ENCODE measurements around the gene KAT7. TPM values are rescaled to one million over a fixed set of nuclear protein-coding genes. Genes with fewer than 3 reads are reported as not detected.

Gene KAT7
- polyA plus RNA-seq, 1 of the 3 experiments (the other 2 are of a cell fraction): 20.2 TPM

DNA sequence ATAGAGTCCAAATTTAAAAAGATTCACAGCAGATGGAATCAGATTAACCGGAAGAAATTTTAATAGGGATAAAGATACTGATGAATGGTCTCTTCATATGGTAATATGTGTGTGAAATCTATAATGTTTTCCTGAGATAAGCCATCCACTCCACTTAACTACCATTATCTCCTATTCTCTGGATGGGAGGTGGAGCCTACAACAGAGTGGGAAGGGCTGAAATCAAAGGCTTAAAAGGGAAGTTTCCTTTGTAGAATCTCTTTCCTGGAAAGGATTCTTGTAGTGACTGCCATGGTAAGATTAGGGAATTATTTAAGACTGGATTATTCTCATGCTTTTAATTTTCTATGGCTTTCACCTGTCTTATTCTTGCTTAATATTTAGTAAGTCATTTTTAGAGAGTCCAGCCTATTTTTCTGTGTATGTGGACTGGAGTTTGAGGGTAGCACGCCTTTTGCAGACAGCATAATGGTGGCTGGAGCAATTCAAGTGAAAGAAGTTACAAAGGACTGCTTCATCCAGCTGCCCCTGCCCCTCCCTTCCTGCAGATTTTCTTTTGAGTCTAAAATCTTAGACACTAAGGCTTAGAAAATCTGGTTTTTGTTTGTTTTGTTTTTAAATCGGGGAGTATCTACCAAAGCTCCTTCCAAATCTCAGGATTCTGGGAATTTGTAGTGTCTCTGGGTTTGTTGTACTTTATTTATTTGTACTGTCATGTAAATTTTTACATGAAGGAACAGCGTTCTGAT is 26.5 kb downstream of the KAT7 start:
- ChIA-PET POLR2A (no interaction called here), CTCF (interaction anchor here (1.0 to 2.0 kb wide), 4 partner anchors 36 to 184 kb away, joined by 3 to 6 read pairs (median 4); no protein-coding TSS in a partner anchor)
- no peak overlapping the region for H3K4me2 ChIP-seq
- H3K4me1 ChIP-seq (ENCODE audit: control insufficient read depth in 1 of 2, insufficient read depth in 2 of 2, low read depth in 1 of 2, low read length in 1 of 2): no peaks in the 10 kb centered on the region
- H3K36me3 ChIP-seq (replicated peaks in 1 of 2; ENCODE audit: control insufficient read depth in 1 of 2, insufficient read depth in 2 of 2, low read length in 1 of 2): peaks cover 76 to 80% of the 10 kb centered on the region in 2 experiments
- no peak overlapping the region for H3K4me3 ChIP-seq (ENCODE audit: low read depth in 2 of 2, low read length in 1 of 2)
- no peaks in the 10 kb centered on the region for H3K27me3 ChIP-seq (ENCODE audit: insufficient read depth)
- DNase-seq: no peak
- TF ChIP-seq YY1 (IDR thresholded peaks at IDR 0.05; ENCODE audit: low read depth) (no peak), GABPA (IDR thresholded peaks at IDR 0.05; ENCODE audit: low read depth) (no peak), NRF1 (IDR thresholded peaks at IDR 0.05; ENCODE audit: low read depth, low read length) (no peak), MXI1 (IDR thresholded peaks at IDR 0.05; ENCODE audit: low read depth, low read length) (no peak), NFIC (IDR thresholded peaks at IDR 0.05; ENCODE audit: borderline replicate concordance) (no peak)
- TF ChIP-seq, protein P1, sequence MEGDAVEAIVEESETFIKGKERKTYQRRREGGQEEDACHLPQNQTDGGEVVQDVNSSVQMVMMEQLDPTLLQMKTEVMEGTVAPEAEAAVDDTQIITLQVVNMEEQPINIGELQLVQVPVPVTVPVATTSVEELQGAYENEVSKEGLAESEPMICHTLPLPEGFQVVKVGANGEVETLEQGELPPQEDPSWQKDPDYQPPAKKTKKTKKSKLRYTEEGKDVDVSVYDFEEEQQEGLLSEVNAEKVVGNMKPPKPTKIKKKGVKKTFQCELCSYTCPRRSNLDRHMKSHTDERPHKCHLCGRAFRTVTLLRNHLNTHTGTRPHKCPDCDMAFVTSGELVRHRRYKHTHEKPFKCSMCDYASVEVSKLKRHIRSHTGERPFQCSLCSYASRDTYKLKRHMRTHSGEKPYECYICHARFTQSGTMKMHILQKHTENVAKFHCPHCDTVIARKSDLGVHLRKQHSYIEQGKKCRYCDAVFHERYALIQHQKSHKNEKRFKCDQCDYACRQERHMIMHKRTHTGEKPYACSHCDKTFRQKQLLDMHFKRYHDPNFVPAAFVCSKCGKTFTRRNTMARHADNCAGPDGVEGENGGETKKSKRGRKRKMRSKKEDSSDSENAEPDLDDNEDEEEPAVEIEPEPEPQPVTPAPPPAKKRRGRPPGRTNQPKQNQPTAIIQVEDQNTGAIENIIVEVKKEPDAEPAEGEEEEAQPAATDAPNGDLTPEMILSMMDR (IDR thresholded peaks at IDR 0.05): no peak
- no peaks in the 10 kb centered on the region for H3K9me2 ChIP-seq
- H4K20me1 ChIP-seq (ENCODE audit: insufficient read depth): 0 out of 2 replicates have a peak, but pooled peaks cover 7% of the 10 kb centered on the region
- H3K9me3 ChIP-seq: no peaks in the 10 kb centered on the region
- peaks cover 15% of the 10 kb centered on the region; the same call in 1 of the 2 replicates for H3K79me2 ChIP-seq (ENCODE audit: insufficient read depth)
- 94% methylated on average over 4 of the region's 4 CpGs for WGBS (ENCODE audit: low lambda C conversion rate)
- no peak overlapping the region for H3K27ac ChIP-seq (ENCODE audit: low read depth in 2 of 2, low read length in 1 of 2)
- H3K9ac ChIP-seq: no peak overlapping the region
- H2AFZ ChIP-seq (ENCODE audit: low read depth): no peak overlapping the region
- no peaks in the 10 kb centered on the region for H3F3A ChIP-seq (replicated peaks; ENCODE audit: insufficient read depth)

DNA sequence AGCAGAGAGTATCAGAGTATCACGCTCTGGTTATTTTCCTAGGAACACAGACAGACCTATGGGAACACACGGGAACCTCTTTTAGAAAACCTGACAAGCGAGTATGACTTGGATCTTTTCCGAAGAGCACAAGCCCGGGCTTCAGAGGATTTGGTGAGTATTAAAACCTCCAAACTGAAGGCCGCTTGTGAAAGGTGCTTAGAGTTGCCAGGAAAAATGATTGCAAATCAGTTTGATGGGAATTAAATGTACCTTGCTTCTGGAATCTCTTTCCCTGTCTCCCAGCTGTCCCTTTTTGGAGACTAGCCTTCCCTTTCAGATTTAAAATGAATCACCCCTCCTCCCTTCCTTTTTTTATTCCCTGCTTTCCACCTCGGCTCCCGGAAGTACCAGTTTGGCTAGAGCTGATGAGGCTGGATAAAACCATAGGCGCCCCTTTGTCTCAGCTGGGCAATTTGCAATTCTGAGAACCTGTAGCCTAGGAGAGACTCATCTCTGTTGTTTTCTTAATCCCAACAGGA is 27.3 kb downstream of the KAT7 start:
- H3K27ac ChIP-seq (ENCODE audit: low read depth in 2 of 2, low read length in 1 of 2): no peak overlapping the region
- no peaks in the 10 kb centered on the region for H3K4me1 ChIP-seq (ENCODE audit: control insufficient read depth in 1 of 2, insufficient read depth in 2 of 2, low read depth in 1 of 2, low read length in 1 of 2)
- no peaks in the 10 kb centered on the region for H3K9me2 ChIP-seq
- 93% methylated on average over 9 of the region's 9 CpGs for WGBS (ENCODE audit: low lambda C conversion rate)
- H3K27me3 ChIP-seq (ENCODE audit: insufficient read depth): no peaks in the 10 kb centered on the region
- no peaks in the 10 kb centered on the region for H3K9me3 ChIP-seq
- H3K4me3 ChIP-seq (ENCODE audit: low read depth in 2 of 2, low read length in 1 of 2): no peak overlapping the region
- H3F3A ChIP-seq (replicated peaks; ENCODE audit: insufficient read depth): no peaks in the 10 kb centered on the region
- H3K4me2 ChIP-seq: no peak overlapping the region
- no peak overlapping the region for H3K9ac ChIP-seq
- DNase-seq: no peak
- H3K79me2 ChIP-seq (ENCODE audit: insufficient read depth): peaks cover 15% of the 10 kb centered on the region; the same call in 1 of the 2 replicates
- CTCF ChIA-PET: interaction anchor here (0.7 to 2.0 kb wide), 9 partner anchors 9 to 259 kb away, joined by 3 to 6 read pairs (median 3); no protein-coding TSS in a partner anchor
- no peak for TF ChIP-seq TEAD4 (IDR thresholded peaks at IDR 0.05; ENCODE audit: borderline replicate concordance, insufficient read depth)
- no peak for TF ChIP-seq FOXJ3 (CRISPR knock-in tag; IDR thresholded peaks at IDR 0.05)
- TF ChIP-seq SIN3A (IDR thresholded peaks at IDR 0.05; ENCODE audit: borderline replicate concordance, low read depth, low read length): no peak
- TF ChIP-seq, protein P2, sequence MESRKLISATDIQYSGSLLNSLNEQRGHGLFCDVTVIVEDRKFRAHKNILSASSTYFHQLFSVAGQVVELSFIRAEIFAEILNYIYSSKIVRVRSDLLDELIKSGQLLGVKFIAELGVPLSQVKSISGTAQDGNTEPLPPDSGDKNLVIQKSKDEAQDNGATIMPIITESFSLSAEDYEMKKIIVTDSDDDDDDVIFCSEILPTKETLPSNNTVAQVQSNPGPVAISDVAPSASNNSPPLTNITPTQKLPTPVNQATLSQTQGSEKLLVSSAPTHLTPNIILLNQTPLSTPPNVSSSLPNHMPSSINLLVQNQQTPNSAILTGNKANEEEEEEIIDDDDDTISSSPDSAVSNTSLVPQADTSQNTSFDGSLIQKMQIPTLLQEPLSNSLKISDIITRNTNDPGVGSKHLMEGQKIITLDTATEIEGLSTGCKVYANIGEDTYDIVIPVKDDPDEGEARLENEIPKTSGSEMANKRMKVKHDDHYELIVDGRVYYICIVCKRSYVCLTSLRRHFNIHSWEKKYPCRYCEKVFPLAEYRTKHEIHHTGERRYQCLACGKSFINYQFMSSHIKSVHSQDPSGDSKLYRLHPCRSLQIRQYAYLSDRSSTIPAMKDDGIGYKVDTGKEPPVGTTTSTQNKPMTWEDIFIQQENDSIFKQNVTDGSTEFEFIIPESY (IDR thresholded peaks at IDR 0.05; ENCODE audit: borderline replicate concordance, low read depth): no peak
- TF ChIP-seq GABPA (IDR thresholded peaks at IDR 0.05; ENCODE audit: low read depth): no peak
- TF ChIP-seq JUND (IDR thresholded peaks at IDR 0.05): no peak
- TF ChIP-seq RFX5 (IDR thresholded peaks at IDR 0.05; ENCODE audit: low read length): no peak
- no peak for TF ChIP-seq MEF2A (IDR thresholded peaks at IDR 0.05; ENCODE audit: borderline replicate concordance, low read depth)
- no peak for TF ChIP-seq NRF1 (IDR thresholded peaks at IDR 0.05; ENCODE audit: low read depth, low read length)
- TF ChIP-seq RAD21 (IDR thresholded peaks at IDR 0.05; ENCODE audit: low read length): no peak
- TF ChIP-seq RXRA (IDR thresholded peaks at IDR 0.05; ENCODE audit: borderline replicate concordance, low read depth): no peak
- no peak for TF ChIP-seq CHD2 (IDR thresholded peaks at IDR 0.05; ENCODE audit: low read length, partially characterized antibody)
- H2AFZ ChIP-seq (ENCODE audit: low read depth): no peak overlapping the region
- POLR2A ChIA-PET: no interaction called here
- H4K20me1 ChIP-seq (ENCODE audit: insufficient read depth): 0 out of 2 replicates have a peak, but pooled peaks cover 7% of the 10 kb centered on the region
- peaks cover 74 to 80% of the 10 kb centered on the region in 2 experiments for H3K36me3 ChIP-seq (replicated peaks in 1 of 2; ENCODE audit: control insufficient read depth in 1 of 2, insufficient read depth in 2 of 2, low read length in 1 of 2)

Data from SK-N-SH (cell line).